GM19438 (cell line): ENCODE measurements around the gene ENOX1.

Experiments used
- ATAC-seq: cut with Tn5 transposase; IDR thresholded peaks from one replicate; pipeline ENCODE4 v1.9.1; 2021; ENCODE audit warnings: low read depth; ENCODE audit not compliant: unreplicated experiment

ENOX1 gene

DNA sequence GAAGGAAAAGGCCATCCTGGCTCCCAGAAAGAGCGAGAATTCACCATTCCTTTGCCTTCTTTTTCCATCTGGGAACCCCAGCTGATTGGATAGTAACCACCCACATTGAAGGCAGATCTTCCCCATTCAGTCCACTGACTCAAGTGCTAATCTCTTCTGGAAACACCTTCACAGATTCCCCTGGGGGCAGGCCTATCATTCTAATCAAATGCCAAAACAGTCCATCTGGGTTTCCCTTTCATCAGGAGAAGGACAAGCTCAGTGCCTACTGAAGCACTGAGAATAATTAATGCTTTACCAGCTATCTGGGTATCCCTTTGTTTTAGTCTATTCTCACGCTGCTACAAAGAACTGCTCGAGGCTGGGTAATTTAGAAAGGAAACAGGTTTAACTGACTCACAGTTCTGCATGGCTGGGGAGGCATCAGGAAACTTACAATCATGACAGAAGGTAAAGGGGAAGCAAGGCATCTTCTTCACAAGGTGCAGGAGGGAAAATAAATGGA is 293.2 kb downstream of the ENOX1 start:
- no peak for ATAC-seq

DNA sequence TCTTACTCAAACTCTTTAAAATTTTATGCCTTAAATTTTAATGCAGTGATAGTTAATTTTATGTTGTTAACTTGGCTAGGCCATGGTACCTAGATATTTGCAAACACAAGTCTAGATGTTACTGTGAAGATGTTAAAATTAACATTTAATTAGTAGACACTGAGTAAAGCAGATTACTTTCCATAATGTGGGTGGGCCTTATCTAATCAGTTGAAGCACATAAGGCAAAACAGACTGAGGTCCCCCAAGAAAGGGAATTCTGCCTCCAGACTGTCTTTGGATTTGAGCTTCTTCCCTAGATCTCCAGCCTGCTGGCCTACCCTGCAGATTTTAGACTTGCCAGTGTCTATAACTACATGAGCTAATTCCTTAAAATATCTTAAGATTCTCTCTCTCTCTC is 294.0 kb downstream of the ENOX1 start:
- ATAC-seq = no peak

DNA sequence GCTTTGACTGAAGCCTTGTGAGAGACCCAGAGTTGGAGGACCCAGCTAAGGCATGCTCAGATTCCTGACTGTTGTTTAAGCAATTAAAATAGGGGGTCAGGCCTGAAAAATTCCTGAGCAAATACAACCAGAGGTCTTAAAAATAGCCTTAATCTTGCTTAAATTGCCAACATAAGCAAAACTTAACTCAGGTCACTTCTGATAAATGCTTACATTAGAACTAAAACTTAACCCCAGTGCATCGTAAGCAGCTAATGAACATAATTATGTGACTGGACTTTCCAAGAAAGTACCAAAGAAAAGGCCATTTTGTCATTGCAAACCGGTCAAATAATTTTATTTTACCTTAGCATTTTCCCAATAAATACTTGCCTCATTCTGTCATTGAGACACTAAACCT is 294.5 kb downstream of the ENOX1 start:
- ATAC-seq = no peak

DNA sequence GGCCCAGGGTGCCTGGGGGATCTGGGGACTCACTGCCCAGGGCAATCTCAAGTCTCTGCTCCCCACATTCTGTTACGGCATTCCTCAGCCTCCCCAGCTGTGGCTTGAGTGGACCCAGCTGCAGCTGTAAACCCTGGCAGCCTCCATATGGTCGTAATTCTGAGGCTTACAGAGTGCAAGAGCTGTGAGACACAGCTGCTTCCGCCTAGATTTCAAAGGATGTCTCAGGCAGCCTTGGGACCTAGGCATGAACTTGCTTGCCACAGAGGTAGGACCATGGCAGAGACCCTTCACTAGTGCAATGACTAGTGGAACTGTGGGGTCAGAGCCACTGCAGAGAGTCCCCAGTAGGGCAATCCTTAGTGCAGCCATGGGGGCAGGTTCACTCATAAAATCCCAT is 297.5 kb downstream of the ENOX1 start:
- ATAC-seq = no peak

DNA sequence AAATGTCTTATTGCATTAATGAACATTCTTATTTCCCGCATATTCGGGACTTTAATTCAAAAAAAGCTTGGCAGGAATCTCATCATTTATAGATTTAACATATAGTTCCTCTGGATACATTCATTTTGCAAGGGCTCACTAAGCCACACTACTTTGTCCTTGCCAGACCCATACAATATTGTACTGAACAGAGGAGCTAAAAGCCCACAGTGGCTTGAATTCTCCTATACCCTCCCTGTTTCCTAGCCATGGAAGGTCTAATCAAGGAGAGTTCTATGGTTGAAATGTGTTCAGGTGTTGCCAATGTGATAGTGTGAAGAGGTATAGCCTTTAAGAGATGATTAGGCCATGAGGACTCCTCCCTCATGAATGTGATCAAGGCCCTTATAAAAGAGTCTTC is 298.9 kb downstream of the ENOX1 start:
- no peak for ATAC-seq

DNA sequence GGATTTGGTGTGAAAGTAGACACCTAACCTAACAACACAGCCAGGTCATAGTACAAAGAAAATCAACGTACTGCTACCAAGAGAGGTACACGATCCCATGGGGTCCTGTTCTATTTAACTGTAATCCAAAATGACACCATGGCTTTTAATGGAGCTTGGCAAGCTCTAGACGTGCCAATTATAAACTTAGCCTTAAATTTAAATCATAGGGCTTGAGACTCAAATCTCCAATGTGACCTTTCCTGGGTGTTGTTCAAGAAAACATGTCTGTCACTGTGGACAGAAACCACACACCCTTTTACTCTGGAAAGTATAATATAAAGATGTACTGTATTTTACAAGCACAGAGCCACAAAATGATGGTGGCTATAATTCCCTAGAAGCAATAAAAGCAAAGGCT is 299.3 kb downstream of the ENOX1 start:
- no peak for ATAC-seq

DNA sequence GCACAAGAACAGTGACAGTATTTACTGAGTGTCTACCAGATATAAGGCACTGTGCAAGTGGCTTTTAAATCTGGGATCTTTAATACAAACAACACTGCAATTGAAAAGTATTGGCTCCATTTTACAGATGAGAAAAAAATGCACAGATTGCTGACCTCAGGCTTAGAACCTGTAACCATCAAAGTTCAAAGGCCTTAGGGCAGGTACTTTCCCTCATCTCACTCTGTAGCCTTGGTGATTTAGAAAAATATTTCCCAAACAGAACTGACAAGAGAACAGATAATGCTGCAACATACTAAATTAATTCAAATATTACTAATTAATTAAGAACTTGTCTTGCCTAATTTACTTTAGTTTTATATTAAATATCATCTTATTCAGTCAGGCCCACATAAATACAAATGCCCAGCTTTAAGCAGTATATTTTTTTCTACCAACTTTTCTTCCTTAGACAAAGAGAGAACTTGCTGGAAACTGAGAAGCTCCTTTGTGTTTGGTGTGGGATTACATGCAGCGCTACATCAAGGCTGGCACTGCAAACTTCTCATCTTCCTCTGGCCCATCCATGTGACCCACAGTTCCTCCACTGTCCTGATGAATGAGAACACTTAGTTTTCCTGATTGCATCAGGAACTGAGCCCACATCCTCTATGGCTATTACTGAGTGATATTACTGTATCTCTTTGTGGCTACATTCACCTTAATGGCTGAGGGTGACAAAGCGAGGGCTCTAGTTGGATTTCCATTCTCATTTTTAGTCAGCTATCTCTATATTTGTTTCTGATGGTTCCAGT is 302.1 kb downstream of the ENOX1 start:
- ATAC-seq = no peak

DNA sequence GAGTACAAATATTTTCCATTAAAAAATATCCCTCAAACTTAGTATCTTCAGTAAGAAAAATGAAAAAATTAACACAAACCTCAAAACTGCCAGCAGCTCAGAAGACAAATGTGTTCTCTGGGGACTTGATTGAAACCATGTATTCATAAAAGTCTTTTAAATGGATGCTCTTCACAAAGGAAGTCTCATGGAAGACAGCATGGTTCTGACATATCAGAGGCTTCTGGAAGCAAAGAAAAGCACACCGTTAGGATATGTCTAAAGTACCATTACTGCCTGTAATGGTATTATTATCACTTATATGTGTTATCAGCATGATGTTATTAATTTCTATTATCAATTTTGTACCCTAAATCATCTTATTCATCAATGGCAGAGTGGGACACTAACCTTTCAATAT is 302.8 kb downstream of the ENOX1 start:
- ATAC-seq = no peak

DNA sequence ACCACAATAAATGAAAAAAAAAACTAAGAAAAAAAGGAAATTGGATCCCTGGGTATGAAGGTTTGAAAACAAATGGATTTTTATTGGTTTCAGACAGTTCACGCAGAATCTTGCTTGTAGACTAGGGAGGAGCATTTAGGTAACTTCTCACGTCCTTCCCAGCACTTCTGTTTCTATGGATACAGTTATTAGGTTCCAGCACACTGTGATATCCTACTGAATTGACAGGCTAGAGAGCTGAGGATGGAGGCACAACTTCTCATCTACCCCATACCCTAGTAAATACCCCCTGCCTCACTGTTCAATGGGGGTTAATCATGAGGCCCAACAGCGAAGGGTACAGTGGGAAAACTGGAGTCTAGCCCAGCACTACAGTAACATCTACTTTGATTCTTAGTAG is 304.1 kb downstream of the ENOX1 start:
- no peak for ATAC-seq

DNA sequence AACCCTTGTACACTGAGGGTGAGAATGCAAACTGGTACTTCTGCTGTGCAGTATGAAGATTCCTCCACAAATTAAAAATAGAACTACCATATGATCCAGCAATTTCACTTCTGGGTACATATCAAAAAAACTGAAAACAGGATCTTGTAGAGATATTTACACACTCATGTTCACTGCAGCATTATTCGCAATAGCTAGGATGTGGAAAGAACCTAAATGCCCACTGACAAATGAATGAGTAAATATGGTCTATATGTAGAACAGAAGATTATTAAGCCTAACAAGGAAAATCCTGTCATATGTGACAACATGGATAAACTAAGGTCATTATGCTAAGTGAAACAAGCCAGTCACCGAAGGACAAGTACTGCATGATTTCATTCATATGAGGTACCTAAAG is 304.7 kb downstream of the ENOX1 start:
- no peak for ATAC-seq

DNA sequence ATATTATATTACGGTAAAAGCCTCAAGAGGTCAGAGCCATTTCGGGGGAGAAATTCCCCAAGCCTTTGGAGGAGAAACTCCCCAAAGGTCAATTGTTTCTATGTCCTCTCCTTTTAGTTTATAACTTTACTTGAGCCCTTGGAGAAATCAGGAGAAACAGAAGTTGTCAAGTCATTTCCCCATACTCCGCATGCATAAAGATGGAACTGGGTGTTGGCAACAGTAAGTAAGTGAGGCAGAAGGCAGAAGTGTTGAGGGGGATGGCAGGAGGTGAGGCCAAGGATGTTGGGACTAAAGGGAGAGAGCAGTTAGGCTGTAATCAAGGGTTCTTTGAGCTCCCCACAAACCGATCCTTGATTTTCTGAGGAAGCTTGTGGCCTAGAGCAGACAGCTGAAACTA is 307.9 kb downstream of the ENOX1 start:
- ATAC-seq = no peak

DNA sequence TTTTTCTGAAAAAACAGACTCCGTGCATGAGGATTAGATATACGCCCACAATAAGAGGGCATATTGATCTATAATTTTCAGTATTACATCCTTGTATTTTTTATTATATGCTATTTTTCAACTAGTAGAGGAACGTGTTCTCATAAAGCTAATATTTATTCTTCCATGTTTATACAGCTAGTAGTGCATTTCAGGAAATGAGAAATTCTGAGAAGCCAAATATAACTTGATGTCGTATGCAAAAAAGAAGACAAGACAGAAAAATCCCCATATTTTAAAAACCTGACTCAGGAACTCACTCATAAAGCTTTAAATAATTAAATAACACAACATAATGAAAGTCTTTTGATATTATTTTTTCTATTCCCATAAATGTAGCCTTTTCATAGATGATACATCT is 308.6 kb downstream of the ENOX1 start:
- no peak for ATAC-seq

DNA sequence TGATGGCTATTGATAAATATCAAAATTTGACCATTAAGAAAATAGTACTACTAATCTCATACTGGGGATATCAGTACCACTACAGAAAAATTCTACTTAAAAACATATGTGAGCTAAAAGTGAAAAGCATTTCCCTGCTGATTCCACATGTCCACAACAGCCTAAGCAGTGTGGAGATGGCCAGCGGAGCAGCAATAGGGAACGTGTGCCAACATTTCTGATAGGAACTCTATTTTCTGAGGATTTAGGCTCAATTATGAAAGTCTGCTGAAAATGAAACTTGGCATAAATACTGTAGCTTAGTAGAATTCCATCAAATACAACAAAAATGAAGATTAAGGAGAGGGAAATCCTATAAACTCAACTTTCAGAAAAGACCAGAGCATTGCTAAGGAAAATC is 311.6 kb downstream of the ENOX1 start:
- ATAC-seq = no peak

DNA sequence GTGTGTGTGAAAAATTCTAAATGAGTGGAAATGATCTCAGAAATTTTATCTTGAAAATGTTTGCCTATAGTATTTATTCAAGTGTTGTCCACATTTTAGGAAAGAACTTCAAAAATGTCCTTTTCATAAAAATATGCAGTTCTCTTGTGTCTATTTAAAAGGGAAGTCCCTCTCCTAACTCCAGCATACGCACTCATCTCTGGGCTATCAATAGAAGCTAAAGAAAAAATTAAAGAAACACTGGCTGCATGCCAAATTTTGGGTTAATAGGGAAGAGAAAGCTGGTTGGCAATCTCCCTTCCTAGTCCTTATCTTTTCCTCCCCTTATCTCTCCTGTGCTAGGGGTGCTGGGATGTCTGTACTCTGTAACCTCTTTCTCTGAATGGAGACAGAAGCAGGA is 313.3 kb downstream of the ENOX1 start:
- ATAC-seq = no peak

DNA sequence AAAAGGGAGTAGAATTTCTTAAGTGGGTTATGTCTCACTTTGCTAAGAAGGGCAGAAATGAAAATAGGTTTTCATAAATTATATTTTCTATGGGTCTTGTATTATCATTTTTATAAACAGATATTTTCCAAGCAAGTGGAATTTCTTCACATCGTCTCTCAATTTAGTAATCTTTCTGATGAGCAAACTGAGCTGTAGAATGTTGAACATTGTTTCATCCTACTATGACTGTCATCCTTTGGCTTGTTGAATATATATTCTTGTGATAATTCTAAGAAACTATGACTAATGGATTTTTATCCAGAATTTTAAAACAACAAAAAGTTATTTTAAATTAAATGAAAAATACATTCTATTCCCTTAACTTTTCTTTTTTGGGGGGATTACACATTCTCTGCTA is 313.8 kb downstream of the ENOX1 start:
- no peak for ATAC-seq

DNA sequence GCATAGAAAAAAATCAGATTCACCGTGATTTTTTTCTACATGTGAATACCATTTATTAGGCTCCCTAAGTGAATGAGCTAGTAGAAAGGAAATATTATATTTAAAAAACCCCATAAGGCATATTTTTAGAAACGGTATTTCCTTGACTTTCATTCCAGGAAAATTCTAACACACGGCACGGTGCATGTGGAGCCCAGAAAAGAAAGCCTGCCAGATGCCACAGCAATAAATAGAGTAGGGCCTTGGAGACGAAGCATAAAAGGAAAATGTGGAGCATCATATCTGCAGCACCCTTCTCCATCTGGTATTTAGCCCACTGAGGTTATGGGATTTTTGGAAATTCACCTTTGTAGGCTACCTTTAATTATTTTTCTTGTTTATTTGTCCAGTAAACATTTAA is 314.4 kb downstream of the ENOX1 start:
- ATAC-seq = no peak

DNA sequence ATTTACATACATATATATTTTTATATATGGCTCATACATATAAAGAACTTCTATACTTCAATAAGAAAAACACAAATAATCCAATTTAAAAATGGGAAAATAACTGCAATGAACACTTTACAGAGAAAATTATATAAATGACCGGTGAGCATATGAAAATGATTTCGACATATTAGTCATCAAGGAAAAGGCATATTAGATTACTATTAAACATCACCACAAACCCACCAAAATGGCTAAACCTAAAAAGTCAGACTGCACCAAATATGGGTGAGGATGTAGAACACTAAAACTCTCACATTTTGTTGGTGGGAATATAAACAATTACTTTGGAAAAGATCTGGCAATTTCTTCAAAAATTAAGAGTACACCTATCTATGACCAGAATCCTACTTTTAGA is 316.2 kb downstream of the ENOX1 start:
- ATAC-seq = no peak

DNA sequence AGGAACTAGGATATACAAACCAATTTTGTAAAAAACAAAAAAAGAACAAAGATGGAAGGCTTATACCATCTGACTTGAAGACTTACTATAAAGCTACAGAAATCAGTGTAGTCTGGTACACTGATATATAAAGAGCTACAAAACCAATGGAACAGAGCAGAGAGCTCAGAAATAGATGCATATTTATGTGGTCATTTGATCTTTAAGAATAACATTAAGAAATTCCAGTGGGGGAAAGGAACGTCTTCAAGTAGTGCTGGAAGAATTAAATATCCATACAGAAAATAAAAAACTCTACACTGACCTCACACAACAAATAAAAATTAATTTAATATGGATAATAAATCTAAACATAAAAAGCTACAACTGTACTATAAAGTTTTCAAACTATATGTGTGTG is 317.0 kb downstream of the ENOX1 start:
- no peak for ATAC-seq

DNA sequence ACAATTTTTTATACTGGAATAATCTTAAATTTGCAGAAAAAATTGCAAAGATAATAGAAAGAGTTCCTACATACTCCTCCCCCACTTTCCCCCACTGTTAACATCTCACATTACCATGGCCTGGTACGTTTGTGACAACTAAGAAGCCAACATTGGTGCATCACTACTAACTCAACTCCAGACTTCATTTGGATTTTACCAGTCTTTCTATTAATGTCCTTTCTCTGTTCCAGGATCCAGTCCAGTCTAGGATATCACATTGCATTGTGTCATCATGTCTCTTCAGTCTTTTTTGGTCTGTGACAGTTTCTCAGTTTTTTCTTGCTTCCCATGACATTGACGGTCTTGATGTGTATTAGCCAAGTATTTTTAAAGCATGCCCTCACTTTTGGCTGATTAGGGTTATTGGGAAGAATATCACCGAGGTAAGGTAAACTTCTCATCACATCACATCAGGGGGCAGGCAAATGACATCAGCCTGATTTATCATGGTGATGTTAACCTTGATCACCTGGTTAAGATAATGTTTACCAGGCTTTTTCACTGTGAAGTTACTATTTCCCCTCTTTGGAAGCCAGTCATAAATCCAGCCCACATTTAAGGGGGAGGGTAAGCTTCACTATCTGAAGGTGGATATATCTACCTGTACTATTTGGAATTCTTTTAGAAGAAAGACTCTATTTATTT is 322.1 kb downstream of the ENOX1 start:
- no peak for ATAC-seq

DNA sequence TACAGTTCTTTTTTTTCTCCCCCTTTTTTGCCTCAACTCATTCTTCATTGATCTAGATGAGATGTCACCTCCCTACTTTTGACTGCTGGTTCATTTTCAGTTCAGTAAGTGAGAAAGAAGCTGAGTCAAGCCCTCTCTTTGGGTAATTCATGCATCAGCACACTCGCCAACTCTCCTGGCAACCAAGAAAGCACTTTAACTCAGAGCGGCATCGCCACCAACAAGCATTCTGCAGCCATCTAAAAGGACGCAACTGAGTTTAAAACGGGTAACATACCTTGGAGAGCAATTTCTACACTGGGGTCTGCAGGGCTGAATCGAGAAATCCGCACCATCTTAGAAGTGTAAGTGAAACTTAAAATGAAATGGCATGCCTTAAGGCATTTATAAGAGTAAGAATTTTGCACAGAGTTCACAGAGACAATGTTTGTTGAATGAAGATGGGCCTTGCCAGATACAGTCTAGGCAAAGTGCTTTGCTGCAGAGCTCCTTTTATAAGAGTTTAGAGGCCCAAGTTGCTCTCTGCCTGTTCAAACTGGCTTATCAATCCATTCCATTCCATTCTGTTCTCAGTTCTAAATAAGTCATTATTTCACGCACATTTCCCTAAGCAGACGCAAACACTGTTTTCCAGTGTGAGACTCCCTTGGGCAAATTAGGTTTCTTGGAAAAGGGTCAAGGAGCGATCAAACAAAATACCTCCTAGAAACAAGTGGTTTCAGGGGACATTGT is 338.0 kb downstream of the ENOX1 start:
- ATAC-seq = no peak

DNA sequence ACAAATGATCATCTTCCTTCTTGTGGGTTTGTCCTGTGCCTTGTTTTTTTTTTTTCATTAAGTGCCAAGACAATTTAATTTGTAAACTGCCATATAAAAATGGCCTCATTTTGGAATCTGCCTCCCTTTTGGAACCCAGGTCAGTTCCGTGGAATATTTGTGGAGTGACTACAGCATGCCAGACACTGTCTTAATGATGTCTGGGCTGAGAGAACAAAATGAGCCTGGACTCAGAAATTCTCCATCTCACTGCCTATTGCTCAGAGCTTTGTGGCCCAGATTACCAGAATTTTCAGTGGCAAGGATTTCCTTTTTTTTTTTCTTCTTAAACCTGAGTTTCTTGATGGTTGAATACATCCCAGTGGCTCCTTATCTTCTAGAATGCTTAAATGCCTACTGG is 340.6 kb downstream of the ENOX1 start:
- no peak for ATAC-seq

DNA sequence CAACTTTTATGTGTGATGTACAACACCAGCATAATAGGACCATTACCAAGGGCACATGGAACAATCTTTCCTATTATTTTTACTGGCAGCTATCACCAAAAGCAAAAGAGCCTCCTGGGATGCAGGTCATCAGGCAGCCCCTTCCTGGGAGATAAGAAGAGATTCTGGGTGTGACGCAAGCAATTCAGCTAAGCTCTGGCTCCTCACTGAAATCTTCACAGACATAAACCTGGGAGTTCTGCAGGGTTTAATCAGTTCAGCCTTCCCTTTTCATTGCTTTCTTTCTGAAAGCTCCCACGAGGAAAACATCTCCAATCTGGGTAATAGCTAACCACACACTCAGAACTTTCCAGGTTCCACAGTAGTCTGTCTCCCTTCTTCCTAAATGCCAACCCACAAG is 341.1 kb downstream of the ENOX1 start:
- ATAC-seq = no peak
